HEK293 (cell line): ENCODE measurements around the gene TNFRSF8.

Source experiments
- CTCF ChIA-PET: fragments of 350-600 bp; formaldehyde crosslinking; extraction: SDS; loops from one replicate; lab custom pipeline; 2021; ENCODE audit warnings: antibody characterized with exemption; lab: Yijun Ruan, JAX
- POLR2A ChIA-PET: fragments of 300-600 bp; formaldehyde crosslinking; extraction: SDS; loops from one replicate; lab custom pipeline; 2020; ENCODE audit warnings: antibody characterized with exemption, inconsistent platforms; lab: Yijun Ruan, JAX
- H3K27ac ChIP-seq: fragments of 200-500 bp; sonication (Bioruptor generic); 2 replicates; pipeline ENCODE4 v1.5.1; 2014; ENCODE audit warnings: low read depth, low read length, control low read depth, inconsistent platforms; ENCODE audit errors: extremely low read depth
- H3K36me3 ChIP-seq, 2 experiments: fragments of 200-500 bp in 1 of 2; sonication (Bioruptor generic) in 1 of 2; 1 replicate in 1 of 2; 2 replicates in 1 of 2; pipeline ENCODE4 v1.5.1; 2014 to 2017; ENCODE audit warnings: inconsistent platforms in 2 of 2, low read length in 2 of 2; ENCODE audit not compliant: control insufficient read depth in 2 of 2, insufficient read depth in 1 of 2
- H3K4me1 ChIP-seq: fragments of 200-500 bp; sonication (Bioruptor generic); 2 replicates; pipeline ENCODE4 v1.5.1; 2014; ENCODE audit warnings: mild to moderate bottlenecking, low read length, inconsistent platforms; ENCODE audit not compliant: control insufficient read depth, insufficient read depth
- H3K4me3 ChIP-seq: 2 replicates; pipeline ENCODE4 v1.5.1; 2011; ENCODE audit warnings: low read depth, mild to moderate bottlenecking, control low read depth, low read length, moderate library complexity
- H3K9me3 ChIP-seq: fragments of 200-500 bp; sonication (Bioruptor generic); 2 replicates; pipeline ENCODE4 v1.5.1; 2014; ENCODE audit warnings: low read depth, low read length, inconsistent platforms; ENCODE audit not compliant: control insufficient read depth, insufficient read depth
- HOXC10 ChIP-seq: sonication (generic); formaldehyde crosslinking; IDR thresholded peaks from 2 replicates; pipeline ENCODE4 v1.8.1; 2023; ENCODE audit warnings: mild to moderate bottlenecking, missing genetic modification reagents
- KLF1 ChIP-seq: fragments of 450-650 bp; formaldehyde crosslinking; IDR thresholded peaks from 2 replicates; pipeline ENCODE4 v1.5.1; 2016; ENCODE audit warnings: missing biosample characterization, missing genetic modification characterization
- PRDM1 ChIP-seq: fragments of 450-650 bp; formaldehyde crosslinking; IDR thresholded peaks from 2 replicates; pipeline ENCODE4; 2016; ENCODE audit warnings: missing biosample characterization, missing genetic modification characterization
- SP7 ChIP-seq: fragments of 450-650 bp; formaldehyde crosslinking; IDR thresholded peaks from 2 replicates; pipeline ENCODE4 v1.5.1; 2016; ENCODE audit warnings: missing biosample characterization, missing genetic modification characterization
- ZFP41 ChIP-seq: fragments of 450-650 bp; formaldehyde crosslinking; IDR thresholded peaks from 2 replicates; pipeline ENCODE4 v1.5.1; 2016; ENCODE audit warnings: missing biosample characterization, missing genetic modification characterization, borderline replicate concordance
- ZNF114 ChIP-seq: fragments of 450-650 bp; formaldehyde crosslinking; IDR thresholded peaks from 2 replicates; pipeline ENCODE4 v1.5.0; 2017; ENCODE audit warnings: missing biosample characterization, missing genetic modification characterization
- ZNF132 ChIP-seq: fragments of 450-650 bp; formaldehyde crosslinking; IDR thresholded peaks from 2 replicates; pipeline ENCODE4 v1.5.1; 2017; ENCODE audit warnings: missing biosample characterization, missing genetic modification characterization, borderline replicate concordance
- ZNF350 ChIP-seq: fragments of 450-650 bp; formaldehyde crosslinking; IDR thresholded peaks from 2 replicates; pipeline ENCODE4 v1.5.0; 2017; ENCODE audit warnings: missing biosample characterization, mild to moderate bottlenecking, missing genetic modification characterization
- ZNF416 ChIP-seq: fragments of 450-650 bp; formaldehyde crosslinking; IDR thresholded peaks from 2 replicates; pipeline ENCODE4 v1.5.1; 2016; ENCODE audit warnings: missing biosample characterization, missing genetic modification characterization
- ZNF530 ChIP-seq: fragments of 450-650 bp; formaldehyde crosslinking; IDR thresholded peaks from 2 replicates; pipeline ENCODE4 v1.5.1; 2016; ENCODE audit warnings: low read depth, missing biosample characterization, missing genetic modification characterization
- ZNF791 ChIP-seq: fragments of 450-650 bp; formaldehyde crosslinking; IDR thresholded peaks from 2 replicates; pipeline ENCODE4 v1.5.1; 2016; ENCODE audit warnings: missing biosample characterization, missing genetic modification characterization
- TF ChIP-seq, protein P1 (sequence below): fragments of 450-650 bp; formaldehyde crosslinking; IDR thresholded peaks from 2 replicates; pipeline ENCODE4 v1.5.1; 2016; ENCODE audit warnings: missing biosample characterization, missing genetic modification characterization
- TF ChIP-seq, protein P2 (sequence below): fragments of 450-650 bp; formaldehyde crosslinking; IDR thresholded peaks from 2 replicates; pipeline ENCODE4 v1.5.1; 2017; ENCODE audit warnings: missing biosample characterization, missing genetic modification characterization
- TF ChIP-seq, protein P3 (sequence below): fragments of 450-650 bp; formaldehyde crosslinking; IDR thresholded peaks from 2 replicates; pipeline ENCODE4 v1.5.1; 2016; ENCODE audit warnings: missing biosample characterization, missing genetic modification characterization
- TF ChIP-seq, protein P4 (sequence below): fragments of 450-650 bp; formaldehyde crosslinking; conservative IDR thresholded peaks from 2 replicates; pipeline ENCODE4 v1.5.1; 2016; ENCODE audit warnings: low read depth, missing biosample characterization, missing genetic modification characterization
- TF ChIP-seq, protein P5 (sequence below): fragments of 450-650 bp; formaldehyde crosslinking; IDR thresholded peaks from 2 replicates; pipeline ENCODE4 v1.5.1; 2016; ENCODE audit warnings: missing biosample characterization, missing genetic modification characterization

The TNFRSF8 gene

DNA sequence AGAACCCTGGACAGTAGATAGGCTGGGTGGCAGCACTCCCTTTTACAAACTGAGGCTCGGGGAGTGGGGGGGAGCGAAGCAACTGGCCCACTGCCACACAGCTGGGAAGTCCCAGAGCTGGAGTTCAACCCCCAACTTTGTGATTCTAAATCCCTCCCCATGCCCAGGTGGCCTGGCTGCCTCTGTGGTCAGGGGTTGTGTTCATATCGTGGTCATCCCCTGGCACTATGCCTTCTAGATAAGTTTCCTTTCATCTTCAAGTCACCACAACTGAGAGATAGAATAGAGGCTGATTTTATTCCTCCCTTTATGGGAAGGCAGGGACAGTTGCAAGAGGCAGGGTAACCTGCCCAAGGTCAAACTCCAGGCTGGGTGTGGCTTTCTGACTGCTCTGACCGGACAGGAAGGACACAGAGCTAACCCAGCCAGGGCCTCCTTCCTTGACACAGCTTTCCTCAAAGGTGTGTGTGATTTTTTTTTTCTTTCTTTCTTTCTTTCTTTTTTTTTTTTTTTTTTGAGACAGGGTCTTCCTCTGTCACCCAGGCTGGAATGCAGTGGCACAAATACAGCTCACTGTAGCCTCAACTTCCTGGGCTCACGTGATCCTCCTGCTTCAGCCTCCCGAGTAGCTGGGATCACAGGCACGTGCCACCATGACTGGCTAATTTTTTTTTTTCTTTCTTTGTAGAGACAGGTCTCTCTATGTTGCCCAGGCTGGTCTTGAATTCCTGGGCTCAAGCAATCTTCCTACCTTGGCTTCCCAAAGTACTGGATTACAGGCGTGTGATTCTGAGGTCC, 85.3 kb downstream of the TNFRSF8 start:
- CTCF ChIA-PET = interaction anchor here (0.7 to 4.5 kb wide), 2 partner anchors 23 to 148 kb away, joined by 3 to 29 read pairs; no protein-coding TSS in a partner anchor
- H3K36me3 ChIP-seq = no peaks in the 10 kb centered on the region
- H3K9me3 ChIP-seq = no peaks in the 10 kb centered on the region
- H3K4me3 ChIP-seq = no peak overlapping the region
- TF ChIP-seq ZNF791 (tag by site-specific recombination) (no peak), HOXC10 (CRISPR knock-in tag) (no peak), SP7 (tag by site-specific recombination) (no peak), ZFP41 (tag by site-specific recombination) (no peak), ZNF530 (tag by site-specific recombination) (no peak), KLF1 (no peak), ZNF114 (tag by site-specific recombination) (no peak), ZNF416 (tag by site-specific recombination) (no peak), PRDM1 (tag by site-specific recombination) (no peak), ZNF350 (tag by site-specific recombination) (no peak), ZNF132 (no peak)
- TF ChIP-seq, protein P1, sequence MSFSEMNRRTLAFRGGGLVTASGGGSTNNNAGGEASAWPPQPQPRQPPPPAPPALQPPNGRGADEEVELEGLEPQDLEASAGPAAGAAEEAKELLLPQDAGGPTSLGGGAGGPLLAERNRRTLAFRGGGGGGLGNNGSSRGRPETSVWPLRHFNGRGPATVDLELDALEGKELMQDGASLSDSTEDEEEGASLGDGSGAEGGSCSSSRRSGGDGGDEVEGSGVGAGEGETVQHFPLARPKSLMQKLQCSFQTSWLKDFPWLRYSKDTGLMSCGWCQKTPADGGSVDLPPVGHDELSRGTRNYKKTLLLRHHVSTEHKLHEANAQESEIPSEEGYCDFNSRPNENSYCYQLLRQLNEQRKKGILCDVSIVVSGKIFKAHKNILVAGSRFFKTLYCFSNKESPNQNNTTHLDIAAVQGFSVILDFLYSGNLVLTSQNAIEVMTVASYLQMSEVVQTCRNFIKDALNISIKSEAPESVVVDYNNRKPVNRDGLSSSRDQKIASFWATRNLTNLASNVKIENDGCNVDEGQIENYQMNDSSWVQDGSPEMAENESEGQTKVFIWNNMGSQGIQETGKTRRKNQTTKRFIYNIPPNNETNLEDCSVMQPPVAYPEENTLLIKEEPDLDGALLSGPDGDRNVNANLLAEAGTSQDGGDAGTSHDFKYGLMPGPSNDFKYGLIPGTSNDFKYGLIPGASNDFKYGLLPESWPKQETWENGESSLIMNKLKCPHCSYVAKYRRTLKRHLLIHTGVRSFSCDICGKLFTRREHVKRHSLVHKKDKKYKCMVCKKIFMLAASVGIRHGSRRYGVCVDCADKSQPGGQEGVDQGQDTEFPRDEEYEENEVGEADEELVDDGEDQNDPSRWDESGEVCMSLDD = no peak
- TF ChIP-seq, protein P2, sequence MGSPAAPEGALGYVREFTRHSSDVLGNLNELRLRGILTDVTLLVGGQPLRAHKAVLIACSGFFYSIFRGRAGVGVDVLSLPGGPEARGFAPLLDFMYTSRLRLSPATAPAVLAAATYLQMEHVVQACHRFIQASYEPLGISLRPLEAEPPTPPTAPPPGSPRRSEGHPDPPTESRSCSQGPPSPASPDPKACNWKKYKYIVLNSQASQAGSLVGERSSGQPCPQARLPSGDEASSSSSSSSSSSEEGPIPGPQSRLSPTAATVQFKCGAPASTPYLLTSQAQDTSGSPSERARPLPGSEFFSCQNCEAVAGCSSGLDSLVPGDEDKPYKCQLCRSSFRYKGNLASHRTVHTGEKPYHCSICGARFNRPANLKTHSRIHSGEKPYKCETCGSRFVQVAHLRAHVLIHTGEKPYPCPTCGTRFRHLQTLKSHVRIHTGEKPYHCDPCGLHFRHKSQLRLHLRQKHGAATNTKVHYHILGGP (tag by site-specific recombination) = no peak
- TF ChIP-seq, protein P3, sequence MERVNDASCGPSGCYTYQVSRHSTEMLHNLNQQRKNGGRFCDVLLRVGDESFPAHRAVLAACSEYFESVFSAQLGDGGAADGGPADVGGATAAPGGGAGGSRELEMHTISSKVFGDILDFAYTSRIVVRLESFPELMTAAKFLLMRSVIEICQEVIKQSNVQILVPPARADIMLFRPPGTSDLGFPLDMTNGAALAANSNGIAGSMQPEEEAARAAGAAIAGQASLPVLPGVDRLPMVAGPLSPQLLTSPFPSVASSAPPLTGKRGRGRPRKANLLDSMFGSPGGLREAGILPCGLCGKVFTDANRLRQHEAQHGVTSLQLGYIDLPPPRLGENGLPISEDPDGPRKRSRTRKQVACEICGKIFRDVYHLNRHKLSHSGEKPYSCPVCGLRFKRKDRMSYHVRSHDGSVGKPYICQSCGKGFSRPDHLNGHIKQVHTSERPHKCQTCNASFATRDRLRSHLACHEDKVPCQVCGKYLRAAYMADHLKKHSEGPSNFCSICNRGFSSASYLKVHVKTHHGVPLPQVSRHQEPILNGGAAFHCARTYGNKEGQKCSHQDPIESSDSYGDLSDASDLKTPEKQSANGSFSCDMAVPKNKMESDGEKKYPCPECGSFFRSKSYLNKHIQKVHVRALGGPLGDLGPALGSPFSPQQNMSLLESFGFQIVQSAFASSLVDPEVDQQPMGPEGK (tag by site-specific recombination) = no peak
- TF ChIP-seq, protein P4, sequence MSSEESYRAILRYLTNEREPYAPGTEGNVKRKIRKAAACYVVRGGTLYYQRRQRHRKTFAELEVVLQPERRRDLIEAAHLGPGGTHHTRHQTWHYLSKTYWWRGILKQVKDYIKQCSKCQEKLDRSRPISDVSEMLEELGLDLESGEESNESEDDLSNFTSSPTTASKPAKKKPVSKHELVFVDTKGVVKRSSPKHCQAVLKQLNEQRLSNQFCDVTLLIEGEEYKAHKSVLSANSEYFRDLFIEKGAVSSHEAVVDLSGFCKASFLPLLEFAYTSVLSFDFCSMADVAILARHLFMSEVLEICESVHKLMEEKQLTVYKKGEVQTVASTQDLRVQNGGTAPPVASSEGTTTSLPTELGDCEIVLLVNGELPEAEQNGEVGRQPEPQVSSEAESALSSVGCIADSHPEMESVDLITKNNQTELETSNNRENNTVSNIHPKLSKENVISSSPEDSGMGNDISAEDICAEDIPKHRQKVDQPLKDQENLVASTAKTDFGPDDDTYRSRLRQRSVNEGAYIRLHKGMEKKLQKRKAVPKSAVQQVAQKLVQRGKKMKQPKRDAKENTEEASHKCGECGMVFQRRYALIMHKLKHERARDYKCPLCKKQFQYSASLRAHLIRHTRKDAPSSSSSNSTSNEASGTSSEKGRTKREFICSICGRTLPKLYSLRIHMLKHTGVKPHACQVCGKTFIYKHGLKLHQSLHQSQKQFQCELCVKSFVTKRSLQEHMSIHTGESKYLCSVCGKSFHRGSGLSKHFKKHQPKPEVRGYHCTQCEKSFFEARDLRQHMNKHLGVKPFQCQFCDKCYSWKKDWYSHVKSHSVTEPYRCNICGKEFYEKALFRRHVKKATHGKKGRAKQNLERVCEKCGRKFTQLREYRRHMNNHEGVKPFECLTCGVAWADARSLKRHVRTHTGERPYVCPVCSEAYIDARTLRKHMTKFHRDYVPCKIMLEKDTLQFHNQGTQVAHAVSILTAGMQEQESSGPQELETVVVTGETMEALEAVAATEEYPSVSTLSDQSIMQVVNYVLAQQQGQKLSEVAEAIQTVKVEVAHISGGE = no peak
- TF ChIP-seq, protein P5, sequence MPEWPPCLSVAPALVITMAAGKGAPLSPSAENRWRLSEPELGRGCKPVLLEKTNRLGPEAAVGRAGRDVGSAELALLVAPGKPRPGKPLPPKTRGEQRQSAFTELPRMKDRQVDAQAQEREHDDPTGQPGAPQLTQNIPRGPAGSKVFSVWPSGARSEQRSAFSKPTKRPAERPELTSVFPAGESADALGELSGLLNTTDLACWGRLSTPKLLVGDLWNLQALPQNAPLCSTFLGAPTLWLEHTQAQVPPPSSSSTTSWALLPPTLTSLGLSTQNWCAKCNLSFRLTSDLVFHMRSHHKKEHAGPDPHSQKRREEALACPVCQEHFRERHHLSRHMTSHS = no peak
- peaks cover 6% of the 10 kb centered on the region; the same call in 1 of the 2 replicates for H3K4me1 ChIP-seq
- H3K27ac ChIP-seq = no peak overlapping the region
- POLR2A ChIA-PET = interaction anchor here (0.7 to 1.7 kb wide), 2 partner anchors 13 to 15 kb away, joined by 3 to 4 read pairs; no protein-coding TSS in a partner anchor
